PFSK-1 (cell line): ENCODE measurements around the gene ARAP1.

Source experiments
- FOXP2 ChIP-seq: optimal IDR thresholded peaks from 2 replicates; pipeline ENCODE3; 2011; ENCODE audit warnings: borderline replicate concordance, control low read depth, inconsistent platforms; ENCODE audit not compliant: insufficient read depth; ENCODE audit errors: extremely low read length, extremely low read depth
- POLR2AphosphoS5 ChIP-seq: IDR thresholded peaks from 2 replicates; pipeline ENCODE4 v1.6.1; 2012; ENCODE audit warnings: low read depth, mild to moderate bottlenecking, control low read depth, low read length, moderate library complexity
- SIN3A ChIP-seq: IDR thresholded peaks from 2 replicates; pipeline ENCODE4 v1.6.1; 2012; ENCODE audit warnings: mild to moderate bottlenecking, low read length, moderate library complexity, borderline replicate concordance; ENCODE audit not compliant: insufficient read depth
- TAF1 ChIP-seq: IDR thresholded peaks from 2 replicates; pipeline ENCODE4 v1.6.1; 2012; ENCODE audit warnings: low read length, control low read depth, borderline replicate concordance; ENCODE audit not compliant: insufficient read depth
- TF ChIP-seq, protein P1 (sequence below), 2 experiments: IDR thresholded peaks; 2 replicates each; pipeline versions ENCODE4 v1.6.1 to v1.8.0; 2011 to 2012; ENCODE audit warnings: low read depth in 2 of 2, low read length in 2 of 2, control low read depth in 1 of 2, inconsistent platforms in 1 of 2, mild to moderate bottlenecking in 1 of 2, moderate library complexity in 1 of 2; ENCODE audit not compliant: insufficient read depth in 1 of 2

ARAP1 gene

GRCh38 chr11:72709478-72710238 is 42.5 kb downstream of the ARAP1 start:
- TF ChIP-seq, protein P1, sequence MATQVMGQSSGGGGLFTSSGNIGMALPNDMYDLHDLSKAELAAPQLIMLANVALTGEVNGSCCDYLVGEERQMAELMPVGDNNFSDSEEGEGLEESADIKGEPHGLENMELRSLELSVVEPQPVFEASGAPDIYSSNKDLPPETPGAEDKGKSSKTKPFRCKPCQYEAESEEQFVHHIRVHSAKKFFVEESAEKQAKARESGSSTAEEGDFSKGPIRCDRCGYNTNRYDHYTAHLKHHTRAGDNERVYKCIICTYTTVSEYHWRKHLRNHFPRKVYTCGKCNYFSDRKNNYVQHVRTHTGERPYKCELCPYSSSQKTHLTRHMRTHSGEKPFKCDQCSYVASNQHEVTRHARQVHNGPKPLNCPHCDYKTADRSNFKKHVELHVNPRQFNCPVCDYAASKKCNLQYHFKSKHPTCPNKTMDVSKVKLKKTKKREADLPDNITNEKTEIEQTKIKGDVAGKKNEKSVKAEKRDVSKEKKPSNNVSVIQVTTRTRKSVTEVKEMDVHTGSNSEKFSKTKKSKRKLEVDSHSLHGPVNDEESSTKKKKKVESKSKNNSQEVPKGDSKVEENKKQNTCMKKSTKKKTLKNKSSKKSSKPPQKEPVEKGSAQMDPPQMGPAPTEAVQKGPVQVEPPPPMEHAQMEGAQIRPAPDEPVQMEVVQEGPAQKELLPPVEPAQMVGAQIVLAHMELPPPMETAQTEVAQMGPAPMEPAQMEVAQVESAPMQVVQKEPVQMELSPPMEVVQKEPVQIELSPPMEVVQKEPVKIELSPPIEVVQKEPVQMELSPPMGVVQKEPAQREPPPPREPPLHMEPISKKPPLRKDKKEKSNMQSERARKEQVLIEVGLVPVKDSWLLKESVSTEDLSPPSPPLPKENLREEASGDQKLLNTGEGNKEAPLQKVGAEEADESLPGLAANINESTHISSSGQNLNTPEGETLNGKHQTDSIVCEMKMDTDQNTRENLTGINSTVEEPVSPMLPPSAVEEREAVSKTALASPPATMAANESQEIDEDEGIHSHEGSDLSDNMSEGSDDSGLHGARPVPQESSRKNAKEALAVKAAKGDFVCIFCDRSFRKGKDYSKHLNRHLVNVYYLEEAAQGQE (IDR thresholded peaks at IDR 0.05; ENCODE audit: insufficient read depth in 1 of 2, low read depth in 2 of 2, low read length in 2 of 2), result no peak
- TF ChIP-seq SIN3A (no peak), POLR2AphosphoS5 (no peak), TAF1 (no peak), FOXP2 (no peak)

DNA sequence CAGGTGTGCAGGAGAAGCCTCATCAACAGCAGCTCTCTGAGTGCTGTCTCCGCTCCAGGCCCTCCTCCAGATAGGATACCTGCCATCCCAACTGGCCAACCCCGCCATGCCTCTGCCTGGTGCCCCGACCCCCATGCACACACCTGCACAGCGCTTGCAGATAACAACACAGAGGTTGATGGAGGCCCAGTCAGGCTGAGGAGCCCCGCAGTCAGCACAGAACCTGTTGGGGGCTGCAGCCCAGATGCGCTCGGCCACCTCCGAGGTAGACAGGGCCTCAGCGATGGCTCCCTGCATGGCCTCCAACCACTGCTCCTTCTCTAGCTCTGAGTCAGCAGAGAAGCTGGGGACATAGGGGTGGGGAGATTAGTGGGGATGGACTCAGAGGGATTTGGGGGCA is 45.2 kb downstream of the ARAP1 start:
- TF ChIP-seq, protein P1 (IDR thresholded peaks at IDR 0.05; ENCODE audit: insufficient read depth in 1 of 2, low read depth in 2 of 2, low read length in 2 of 2), result no peak
- TF ChIP-seq SIN3A (no peak), FOXP2 (no peak), POLR2AphosphoS5 (no peak), TAF1 (no peak)

- TF ChIP-seq POLR2AphosphoS5, result no peak
- TF ChIP-seq, protein P1 (IDR thresholded peaks at IDR 0.05; ENCODE audit: insufficient read depth in 1 of 2, low read depth in 2 of 2, low read length in 2 of 2), result no peak
- TF ChIP-seq TAF1, result no peak
- TF ChIP-seq SIN3A, result no peak
- no peak for TF ChIP-seq FOXP2
These were observed 45.6 kb downstream of the ARAP1 start for GRCh38 chr11:72706579-72706978.

- TF ChIP-seq TAF1 (no peak), SIN3A (no peak), FOXP2 (no peak), POLR2AphosphoS5 (no peak)
- TF ChIP-seq, protein P1 (IDR thresholded peaks at IDR 0.05; ENCODE audit: insufficient read depth in 1 of 2, low read depth in 2 of 2, low read length in 2 of 2), result no peak
These were observed 46.5 kb downstream of the ARAP1 start for GRCh38 chr11:72705442-72706365.
